MM.1S (cell line): Measurements from ENCODE around the gene IL19.

Experiments
- EZH2 ChIP-seq: fragments of 300-600 bp; sonication (generic); optimal IDR thresholded peaks from 2 replicates; pipeline ENCODE3; 2017; ENCODE audit warnings: low read depth, mild to moderate bottlenecking, antibody characterized with exemption, low read length, mixed read lengths
- TF ChIP-seq, protein P1 (sequence below): fragments of 300-600 bp; sonication (generic); IDR thresholded peaks from 2 replicates; pipeline ENCODE4 v1.5.1; 2016; ENCODE audit warnings: antibody characterized with exemption, low read length, mixed read lengths

DNA sequence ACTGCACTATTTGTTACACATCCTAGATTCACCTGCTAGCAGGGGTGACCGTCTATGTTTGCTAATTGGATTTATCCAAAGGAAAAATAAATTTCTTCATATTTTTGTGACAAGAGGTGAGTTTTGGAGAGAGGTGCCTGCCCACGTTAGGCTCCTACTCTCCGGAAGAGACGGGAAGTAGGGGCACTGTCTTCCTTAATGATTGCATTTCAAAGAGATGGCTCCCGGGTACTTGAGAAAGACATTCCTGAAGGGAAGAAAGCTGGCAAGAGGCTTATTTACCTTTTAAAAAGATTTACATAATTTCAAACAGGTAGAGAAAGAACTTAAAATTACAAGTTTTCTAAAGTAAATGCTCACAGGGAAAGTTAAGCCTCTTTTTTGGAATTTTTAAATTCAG, 18.7 kb upstream of the IL19 start:
- TF ChIP-seq, protein P1, sequence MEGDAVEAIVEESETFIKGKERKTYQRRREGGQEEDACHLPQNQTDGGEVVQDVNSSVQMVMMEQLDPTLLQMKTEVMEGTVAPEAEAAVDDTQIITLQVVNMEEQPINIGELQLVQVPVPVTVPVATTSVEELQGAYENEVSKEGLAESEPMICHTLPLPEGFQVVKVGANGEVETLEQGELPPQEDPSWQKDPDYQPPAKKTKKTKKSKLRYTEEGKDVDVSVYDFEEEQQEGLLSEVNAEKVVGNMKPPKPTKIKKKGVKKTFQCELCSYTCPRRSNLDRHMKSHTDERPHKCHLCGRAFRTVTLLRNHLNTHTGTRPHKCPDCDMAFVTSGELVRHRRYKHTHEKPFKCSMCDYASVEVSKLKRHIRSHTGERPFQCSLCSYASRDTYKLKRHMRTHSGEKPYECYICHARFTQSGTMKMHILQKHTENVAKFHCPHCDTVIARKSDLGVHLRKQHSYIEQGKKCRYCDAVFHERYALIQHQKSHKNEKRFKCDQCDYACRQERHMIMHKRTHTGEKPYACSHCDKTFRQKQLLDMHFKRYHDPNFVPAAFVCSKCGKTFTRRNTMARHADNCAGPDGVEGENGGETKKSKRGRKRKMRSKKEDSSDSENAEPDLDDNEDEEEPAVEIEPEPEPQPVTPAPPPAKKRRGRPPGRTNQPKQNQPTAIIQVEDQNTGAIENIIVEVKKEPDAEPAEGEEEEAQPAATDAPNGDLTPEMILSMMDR = no peak
- TF ChIP-seq EZH2 = no peak
